ACHN (cell line): Measurements from ENCODE around the gene UCK2.

Experiments used
- DNase-seq: peaks from one replicate; pipeline ENCODE4 v3.0.0-alpha.2; 2015
- in situ Hi-C: cut with HindIII; loops from 2 replicates; pipeline ENCODE4 v1.10.0; 2017; ENCODE audit warnings: low sequenced_read_pairs, low pct_ligation_motif_present, low pct_unique_long_range_greater_than_20kb

Gene UCK2

DNA sequence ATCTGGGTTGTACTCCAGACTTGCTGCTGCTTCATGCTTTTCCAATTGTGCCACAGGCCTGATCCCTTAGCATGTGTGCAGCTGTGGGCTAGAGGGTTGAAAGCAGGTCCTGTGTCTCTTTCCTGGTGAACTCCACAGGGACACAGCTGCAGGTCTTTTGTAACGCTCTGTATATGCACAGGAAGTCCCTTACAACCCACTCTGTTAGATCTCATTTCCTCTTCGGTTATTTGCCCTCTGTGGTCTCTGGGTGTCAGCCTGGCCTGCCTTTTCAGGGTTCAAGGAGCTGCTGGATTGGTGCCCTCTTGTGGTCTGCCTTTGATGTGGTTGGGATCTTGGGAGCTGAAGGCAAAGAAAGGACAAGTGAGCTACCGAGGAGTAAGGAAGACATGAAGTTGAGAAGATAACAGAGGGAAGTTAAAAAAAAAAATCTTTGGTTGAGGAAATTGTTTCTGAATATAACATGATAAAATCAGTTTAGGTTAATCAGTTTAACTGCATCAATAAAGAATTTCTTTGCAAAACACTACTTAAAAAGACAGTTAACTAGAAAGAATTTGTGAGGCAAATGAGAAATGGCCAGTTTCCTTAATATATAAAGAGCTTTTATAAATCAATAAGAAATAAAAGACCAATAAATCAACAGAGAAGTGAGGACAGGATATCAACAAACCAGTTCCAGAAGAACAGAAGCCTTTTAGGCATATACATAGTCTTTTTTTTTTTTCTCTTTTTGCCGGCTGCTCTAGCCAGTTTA, 44.1 kb downstream of the UCK2 start:
- in situ Hi-C loops = no loop called here
- DNase-seq = peak; percentile 85

DNA sequence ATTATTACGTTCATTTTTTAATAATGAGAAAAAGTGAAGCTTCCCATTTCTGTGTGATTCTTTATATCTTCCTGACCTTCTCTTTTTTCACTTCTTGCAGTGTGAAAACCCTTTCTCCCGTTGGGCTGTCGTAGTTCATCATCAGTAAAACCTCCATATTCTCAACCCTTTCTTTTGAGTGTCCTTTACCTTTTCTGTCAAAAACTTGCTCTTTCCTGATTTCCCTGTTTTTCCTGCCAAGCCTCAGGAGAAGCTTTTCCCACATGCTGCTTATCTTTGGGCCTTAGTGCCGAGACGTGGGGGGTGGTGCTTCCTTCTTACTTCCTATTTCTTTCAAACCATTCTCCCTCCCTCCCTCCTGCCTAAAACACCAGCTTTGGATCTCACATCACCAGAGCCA, 46.1 kb downstream of the UCK2 start:
- in situ Hi-C loops = no loop called here
- DNase-seq = no peak

DNA sequence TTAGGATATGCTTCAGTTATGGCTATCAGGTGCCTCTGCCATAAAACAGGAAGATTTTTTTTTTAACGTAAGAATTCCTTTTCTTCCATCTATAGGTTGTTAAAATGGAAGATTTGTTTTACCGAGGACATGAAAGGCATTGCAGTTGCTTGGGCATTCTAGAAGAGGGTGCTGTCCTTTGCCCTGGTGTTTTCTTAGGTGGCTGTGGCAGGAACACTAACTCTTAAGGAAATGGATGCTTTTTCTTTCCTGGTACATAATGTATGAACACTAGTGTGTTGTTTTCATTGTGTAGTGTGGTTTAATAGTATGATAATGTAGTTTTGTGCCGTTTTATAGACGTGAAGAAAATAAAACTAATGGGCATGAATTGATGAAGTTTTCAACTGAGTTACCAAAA, 47.2 kb downstream of the UCK2 start:
- no peak for DNase-seq
- in situ Hi-C loops = no loop called here

DNA sequence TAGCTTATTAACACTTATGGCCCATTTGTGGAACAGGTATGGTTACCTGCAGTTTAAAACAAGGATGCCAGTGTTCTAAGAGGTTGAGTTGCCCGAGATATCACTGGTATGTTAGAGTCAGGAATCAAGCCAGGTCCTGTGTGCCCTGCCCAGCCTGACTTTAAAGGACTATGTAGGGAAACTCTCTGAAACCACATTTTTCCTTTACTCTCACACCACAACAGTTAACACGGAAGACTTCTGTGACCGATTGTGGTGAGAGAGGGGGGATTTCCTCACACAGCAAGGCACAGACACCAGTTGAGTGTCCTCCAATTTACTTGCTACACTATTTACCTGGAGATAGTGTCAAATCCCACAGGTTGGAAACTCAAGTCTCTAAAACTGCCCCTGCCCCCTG, 47.8 kb downstream of the UCK2 start:
- no peak for DNase-seq
- in situ Hi-C loops = no loop called here

GRCh38 chr1:165875604-165876003, 48.2 kb downstream of the UCK2 start:
- in situ Hi-C loops = no loop called here
- no peak for DNase-seq

- in situ Hi-C loops = no loop called here
- no peak for DNase-seq
These were observed 48.7 kb downstream of the UCK2 start for GRCh38 chr1:165876121-165876520.

DNA sequence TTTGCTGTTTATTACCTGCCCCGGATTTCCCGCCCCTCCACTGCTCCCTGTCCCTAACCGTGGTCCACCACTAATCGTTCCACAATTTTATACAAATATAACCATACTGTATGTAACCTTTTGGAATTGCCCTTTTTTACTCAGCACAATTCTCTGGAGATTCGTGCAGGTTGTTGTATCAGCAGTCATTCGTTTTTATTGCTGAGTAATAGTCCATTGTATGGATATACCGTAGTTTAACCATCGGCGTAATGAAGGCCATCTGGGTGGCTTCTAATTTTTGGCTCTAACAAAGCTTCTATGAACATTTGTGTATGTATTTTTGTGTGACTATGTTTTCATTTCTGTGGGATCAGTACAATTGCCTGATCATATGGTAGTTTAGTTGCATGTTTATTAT, 50.0 kb downstream of the UCK2 start:
- no peak for DNase-seq
- in situ Hi-C loops = no loop called here

DNA sequence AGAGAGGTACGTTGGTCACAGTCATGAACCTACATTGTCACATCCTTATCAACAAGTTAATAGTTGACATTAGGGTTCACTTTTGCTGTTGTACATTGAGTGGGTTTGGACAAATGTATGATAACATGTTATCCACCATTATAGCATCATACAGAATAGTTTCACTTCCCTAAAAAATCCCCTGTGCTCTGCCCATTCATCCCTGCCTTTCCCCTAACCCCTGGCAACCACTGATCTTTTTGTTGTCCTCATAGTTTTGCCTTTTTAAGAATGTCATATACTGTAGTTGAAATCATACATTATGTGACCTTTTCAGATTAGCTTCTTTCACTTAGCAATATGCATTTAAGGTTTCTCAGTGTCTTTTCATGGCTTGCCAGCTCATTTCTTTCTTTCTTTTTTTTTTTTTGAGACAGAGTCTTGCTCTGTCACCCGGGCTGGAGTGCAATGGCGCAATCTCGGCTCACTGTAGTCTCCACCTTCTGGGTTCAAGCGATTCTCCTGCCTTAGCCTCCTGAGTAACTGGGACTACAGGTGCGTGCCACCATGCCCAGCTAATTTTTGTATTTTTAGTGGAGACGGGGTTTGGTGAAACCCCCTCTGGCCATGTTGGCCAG, 50.6 kb downstream of the UCK2 start:
- no peak for DNase-seq
- in situ Hi-C loops = no loop called here

DNA sequence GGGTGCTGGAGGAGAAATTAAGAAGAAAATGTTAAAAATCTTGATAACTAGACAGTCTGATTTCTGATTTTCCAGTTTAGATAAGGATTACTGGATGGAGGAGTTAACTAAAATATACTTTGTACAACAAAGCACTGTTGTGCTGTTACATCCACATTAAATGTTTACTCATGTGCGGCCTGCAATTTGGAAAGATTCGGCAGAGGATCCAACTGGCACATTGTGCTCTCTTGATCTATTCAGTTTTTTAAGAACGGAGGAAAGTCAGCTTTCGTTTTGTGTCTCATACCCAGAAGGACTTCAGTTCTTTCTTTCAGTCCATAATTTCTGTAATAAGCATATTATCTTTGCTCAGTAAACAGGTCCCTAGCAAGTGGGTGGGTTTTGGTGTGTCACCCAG, 52.5 kb downstream of the UCK2 start:
- in situ Hi-C loops = no loop called here
- no peak for DNase-seq

- no peak for DNase-seq
- in situ Hi-C loops = no loop called here
These were observed 53.6 kb downstream of the UCK2 start for GRCh38 chr1:165880993-165881392.

GRCh38 chr1:165882168-165882837, 54.9 kb downstream of the UCK2 start:
- in situ Hi-C loops = no loop called here
- DNase-seq = no peak

- DNase-seq = peak; percentile 39
- in situ Hi-C loops = no loop called here
These were observed 55.6 kb downstream of the UCK2 start for GRCh38 chr1:165883056-165883455.

GRCh38 chr1:165884009-165884689, 56.7 kb downstream of the UCK2 start:
- DNase-seq = no peak
- in situ Hi-C loops = no loop called here

DNA sequence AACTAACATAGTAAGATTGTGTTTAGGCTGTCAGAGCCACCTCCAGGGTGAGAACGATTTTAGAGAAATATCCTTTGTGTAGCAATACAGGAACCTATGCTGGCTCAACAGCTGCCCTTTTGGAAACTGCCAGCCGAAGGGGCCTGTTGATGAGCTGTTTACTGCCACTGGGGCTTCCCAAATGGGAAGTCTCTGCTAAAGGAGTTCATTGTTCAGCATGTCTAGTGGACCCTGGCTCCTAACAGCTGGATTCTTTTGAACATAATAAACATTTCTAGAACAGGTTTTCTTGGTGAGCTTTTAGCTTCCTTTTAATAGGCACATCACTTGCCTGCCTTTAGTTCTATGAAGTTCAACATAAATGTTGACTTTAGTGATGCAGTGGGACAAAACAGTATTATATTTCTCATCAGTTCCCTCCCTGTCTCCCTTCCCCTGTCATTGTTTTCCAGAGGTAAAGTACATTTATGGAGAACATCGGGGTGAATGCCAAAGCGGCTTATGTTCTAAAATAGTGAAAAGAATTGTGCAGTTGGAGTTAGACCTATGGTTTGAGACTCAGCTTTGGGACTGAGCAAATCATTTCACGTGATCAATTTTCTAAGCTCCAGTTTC, 57.4 kb downstream of the UCK2 start:
- in situ Hi-C loops = no loop called here
- DNase-seq = no peak

DNA sequence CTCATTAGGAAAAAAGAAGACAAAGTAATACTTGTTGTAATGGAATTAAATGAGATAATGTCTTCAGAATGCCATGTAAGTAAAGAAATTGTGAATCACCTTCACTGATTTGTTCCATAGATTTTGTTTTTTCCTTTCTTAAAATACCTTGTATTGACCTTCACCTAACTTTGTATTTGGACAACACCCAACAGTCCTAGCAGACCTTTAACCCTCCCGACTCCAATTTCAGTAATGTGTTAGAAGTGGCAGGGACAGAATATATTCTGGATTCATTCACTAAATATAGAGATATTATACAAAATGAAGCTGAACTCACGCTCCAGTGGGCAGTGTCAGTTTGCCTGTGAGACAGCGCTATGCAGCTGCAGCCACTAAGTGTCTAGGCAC, 57.9 kb downstream of the UCK2 start:
- in situ Hi-C loops = no loop called here
- no peak for DNase-seq

DNA sequence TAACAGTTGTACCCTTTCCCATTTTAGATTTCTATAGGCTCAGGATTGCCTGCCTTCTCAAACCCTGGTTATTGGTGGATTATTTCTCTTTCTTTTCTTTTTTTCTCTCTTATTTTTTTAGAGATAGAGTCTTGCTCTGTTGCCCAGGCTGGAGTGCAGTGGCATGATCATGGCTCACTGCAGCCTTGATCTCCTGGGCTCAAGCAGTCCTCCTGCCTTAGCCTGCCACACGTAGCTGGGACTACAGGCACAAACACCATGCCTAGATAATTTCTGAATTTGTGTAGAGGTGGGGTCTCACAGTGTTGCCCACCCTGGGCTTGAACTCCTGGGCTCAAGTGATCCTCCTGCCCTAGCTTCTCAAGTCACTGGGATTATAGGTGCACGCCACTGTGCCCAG, 58.8 kb downstream of the UCK2 start:
- in situ Hi-C loops = no loop called here
- DNase-seq = no peak

DNA sequence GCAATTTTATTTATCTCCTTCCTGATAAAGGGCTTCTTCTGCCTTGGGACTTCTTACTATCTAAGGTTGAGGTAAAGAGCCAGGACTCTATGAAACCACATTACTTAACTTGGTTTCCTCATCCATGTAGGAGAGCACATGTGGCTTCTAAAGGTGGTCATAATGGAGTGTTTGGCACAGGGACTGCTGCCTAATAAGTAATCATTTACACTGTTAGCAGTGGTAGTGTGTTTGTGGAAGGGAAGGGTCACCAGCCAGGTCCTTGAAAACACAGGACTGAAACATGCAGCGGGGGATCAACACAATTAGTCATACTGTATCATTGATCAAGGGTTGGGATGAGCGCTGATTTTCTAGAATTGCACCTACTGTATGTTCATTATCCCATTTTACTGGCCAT, 59.6 kb downstream of the UCK2 start:
- peak; percentile 33 for DNase-seq
- in situ Hi-C loops = no loop called here

GRCh38 chr1:165887877-165888551, 60.6 kb downstream of the UCK2 start:
- in situ Hi-C loops = no loop called here
- DNase-seq = no peak

- in situ Hi-C loops = no loop called here
These were observed 61.1 kb downstream of the UCK2 start for GRCh38 chr1:165888552-165888920.

More at GRCh38 chr1:165888552-165888920, 61.1 kb downstream of the UCK2 start:
- DNase-seq = no peak
